Activated CD4-positive, alpha-beta T cell treated with anti-CD3 and anti-CD28 coated beads for 24 hours (primary cell): ENCODE results near the gene VIPR1.
"Not testable (repeated sequence)": the region's sequence is repeated elsewhere in the genome, so short reads cannot be mapped to it uniquely, and the experiment has no call there.

ENCODE experiments used
- DNase-seq, 2 donors: peaks; one replicate each; pipeline ENCODE4 v3.0.0-alpha.2; 2020; ENCODE audit warnings: low read depth in 2 of 2

VIPR1 gene

DNA sequence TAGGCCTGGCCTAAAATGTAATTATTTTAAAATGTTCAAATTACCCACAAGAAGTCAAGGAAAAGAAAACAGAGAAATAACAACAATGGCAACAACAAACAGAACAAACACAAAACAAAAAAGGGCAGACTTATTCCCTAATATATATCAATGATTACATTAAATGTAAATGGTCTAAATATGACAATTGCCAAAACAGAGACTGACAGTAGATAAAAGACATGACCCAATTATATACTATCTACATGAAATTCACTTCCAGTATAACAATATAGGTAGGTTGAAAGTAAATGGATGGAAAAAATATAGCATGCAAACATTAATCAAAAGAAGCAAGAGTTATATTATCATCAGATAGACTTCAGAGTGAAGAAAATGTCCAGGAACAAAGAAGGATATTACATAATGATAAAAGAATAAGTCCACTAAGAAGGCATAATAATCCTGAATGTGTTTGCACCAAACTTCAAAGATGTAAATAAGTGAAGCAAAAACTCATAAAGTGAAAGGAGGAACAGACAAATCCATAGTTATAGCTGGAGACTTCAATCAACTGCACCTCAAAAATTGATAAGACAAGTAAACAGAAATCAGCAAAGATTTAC, 72.8 kb downstream of the VIPR1 start:
- no peak for DNase-seq

GRCh38 chr3:42578054-42578453, 75.6 kb downstream of the VIPR1 start:
- DNase-seq = no peak

DNA sequence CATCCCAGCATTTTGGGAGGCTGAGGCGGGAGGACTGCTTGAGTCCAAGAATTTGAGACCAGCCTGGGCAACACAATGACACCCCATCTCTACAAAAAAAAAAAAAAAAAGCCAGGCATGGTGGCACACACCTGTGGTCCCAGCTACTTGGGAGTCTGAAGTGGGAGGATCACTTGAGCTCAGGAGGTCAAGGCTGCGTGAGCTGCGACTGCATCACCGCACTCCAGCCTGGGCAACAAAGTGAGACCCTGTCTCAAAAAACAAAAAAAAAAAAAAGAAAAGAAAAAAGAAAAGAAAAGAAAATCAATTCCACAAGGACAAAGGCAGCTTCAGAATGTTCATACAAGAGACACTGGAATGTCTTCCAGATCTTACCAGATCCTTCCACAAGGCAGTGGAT, 76.9 kb downstream of the VIPR1 start:
- DNase-seq = not testable (repeated sequence)

DNA sequence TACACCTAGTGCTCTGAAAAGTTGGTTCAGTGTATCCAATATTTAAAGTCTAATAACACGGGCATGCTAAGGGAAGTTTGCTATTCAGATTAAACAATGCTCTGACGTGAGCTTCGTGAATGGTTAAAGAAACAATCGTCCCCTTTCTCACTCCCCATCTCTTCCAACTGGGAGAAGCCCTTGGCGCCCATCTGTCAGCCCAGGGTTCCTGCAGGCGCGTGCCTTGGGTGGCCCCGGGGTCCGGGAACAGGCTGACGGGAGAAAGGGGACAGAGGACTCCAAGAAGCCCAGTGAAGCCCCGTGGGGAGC, 78.9 kb downstream of the VIPR1 start:
- no peak for DNase-seq

- peak; percentile 92 to 94 for DNase-seq
Observed at GRCh38 chr3:42581709-42582473, 79.4 kb downstream of the VIPR1 start, which contains the start of gene SEC22C. SEC22C (minus strand) TSS chr3:42581967; CDS start chr3:42569046, 12,921 bp downstream.

- DNase-seq = no peak
Observed at GRCh38 chr3:42582474-42583070, 80.1 kb downstream of the VIPR1 start.
